Smooth muscle cell (in vitro differentiated cells): ENCODE measurements around the gene OR10H2. TPM values are rescaled to one million over a fixed set of nuclear protein-coding genes. Genes with fewer than 3 reads are reported as not detected.
"Not testable (repeated sequence)": the region's sequence is repeated elsewhere in the genome, so short reads cannot be mapped to it uniquely, and the experiment has no call there.

Source experiments
- DNase-seq: peaks from one replicate; lab custom pipeline; 2025; ENCODE audit not compliant: unreplicated experiment; lab: John Stamatoyannopoulos, UW
- H2AFZ ChIP-seq: fragments of 200-600 bp; sonication (generic); 2 replicates; pipeline ENCODE4 v1.6.0; 2016; ENCODE audit warnings: antibody characterized with exemption, low read depth, mild to moderate bottlenecking
- H3F3A ChIP-seq: fragments of 200-600 bp; sonication (generic); 2 replicates; pipeline ENCODE4 v1.6.0; 2017; ENCODE audit warnings: antibody characterized with exemption, low read depth
- H3K27ac ChIP-seq: fragments of 200-600 bp; sonication (generic); 2 replicates; pipeline ENCODE4 v1.5.1; 2016; ENCODE audit warnings: low read depth, mild to moderate bottlenecking
- H3K27me3 ChIP-seq: fragments of 200-600 bp; sonication (generic); 2 replicates; pipeline ENCODE4 v1.6.1; 2016; ENCODE audit warnings: low read depth, mild to moderate bottlenecking
- H3K36me3 ChIP-seq: fragments of 200-600 bp; sonication (generic); 2 replicates; pipeline ENCODE4 v1.5.1; 2016; ENCODE audit warnings: low read depth
- H3K4me1 ChIP-seq: fragments of 200-600 bp; sonication (generic); 2 replicates; pipeline ENCODE4 v1.5.1; 2016; ENCODE audit warnings: low read depth
- H3K4me2 ChIP-seq: fragments of 200-600 bp; sonication (generic); 2 replicates; pipeline ENCODE4 v1.6.0; 2016; ENCODE audit warnings: mild to moderate bottlenecking
- H3K4me3 ChIP-seq: fragments of 200-600 bp; sonication (generic); 2 replicates; pipeline ENCODE4 v1.5.1; 2016; ENCODE audit warnings: mild to moderate bottlenecking
- H3K79me2 ChIP-seq: fragments of 200-600 bp; sonication (generic); 2 replicates; pipeline ENCODE4 v1.6.0; 2016; ENCODE audit warnings: low read depth, mild to moderate bottlenecking
- H3K9ac ChIP-seq: fragments of 200-600 bp; sonication (generic); 2 replicates; pipeline ENCODE4 v1.6.0; 2016; ENCODE audit warnings: low read depth
- H3K9me3 ChIP-seq: fragments of 200-600 bp; sonication (generic); replicated peaks from 2 replicates; pipeline ENCODE4 v1.5.1; 2016; ENCODE audit warnings: low read depth
- H4K20me1 ChIP-seq: fragments of 200-600 bp; sonication (generic); 2 replicates; pipeline ENCODE4 v1.6.0; 2016; ENCODE audit warnings: low read depth
- WGBS: methylation state at CpG from one replicate; pipeline ENCODE4 v1.1.7; 2016; ENCODE audit warnings: low lambda C conversion rate; 5-methylcytosine and 5-hydroxymethylcytosine counted together
- polyA plus RNA-seq: library from polyadenylated mRNA; unstranded; fragments of >200 nt; fragmentation: Nextera tagmentation; extraction: Ambion mirVana; gene quantifications from 2 replicates; pipeline ENCODE4 v1.2.1, GENCODE V29; 2016
- total RNA-seq: library from RNA; depleted of rRNA; stranded (reverse); fragments of >200 nt; gene quantifications from 2 replicates; pipeline ENCODE4 v1.2.3, GENCODE V29; 2014
- TF ChIP-seq, protein P1 (sequence below): fragments of 200-600 bp; sonication (generic); IDR thresholded peaks from 2 replicates; pipeline ENCODE4 v1.5.1; 2017; ENCODE audit warnings: borderline replicate concordance, mild to moderate bottlenecking, antibody characterized with exemption; ENCODE audit not compliant: insufficient read depth, poor library complexity, severe bottlenecking

Gene OR10H2
- total and polyA plus RNA-seq, 2 experiments from 2014 or later, result not detected

DNA sequence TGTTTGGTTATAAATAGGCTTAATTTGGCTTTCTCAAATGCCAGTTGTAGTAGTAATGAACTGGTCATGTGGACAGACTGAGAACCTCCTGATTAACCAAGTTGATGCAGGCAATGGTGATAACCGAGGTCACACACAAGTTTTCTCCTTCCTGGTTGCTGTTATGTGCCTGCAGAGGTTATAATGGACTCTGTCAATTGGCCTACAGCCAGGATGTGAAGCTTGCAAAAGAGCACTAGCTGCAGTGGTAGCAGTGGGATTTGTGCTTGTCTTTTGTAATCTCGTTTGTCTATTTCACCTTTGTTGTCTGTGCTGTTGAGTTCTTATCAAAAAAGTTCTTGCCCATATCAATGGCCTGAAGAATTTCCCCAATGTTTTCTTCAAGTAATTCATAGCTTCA is 30.6 kb downstream of the OR10H2 start:
- Histone ChIP-seq H3K4me3 (no peak overlapping the region), H3K27me3 (no peaks in the 10 kb centered on the region)
- WGBS, result 47% methylated on average over 2 of the region's 2 CpGs

DNA sequence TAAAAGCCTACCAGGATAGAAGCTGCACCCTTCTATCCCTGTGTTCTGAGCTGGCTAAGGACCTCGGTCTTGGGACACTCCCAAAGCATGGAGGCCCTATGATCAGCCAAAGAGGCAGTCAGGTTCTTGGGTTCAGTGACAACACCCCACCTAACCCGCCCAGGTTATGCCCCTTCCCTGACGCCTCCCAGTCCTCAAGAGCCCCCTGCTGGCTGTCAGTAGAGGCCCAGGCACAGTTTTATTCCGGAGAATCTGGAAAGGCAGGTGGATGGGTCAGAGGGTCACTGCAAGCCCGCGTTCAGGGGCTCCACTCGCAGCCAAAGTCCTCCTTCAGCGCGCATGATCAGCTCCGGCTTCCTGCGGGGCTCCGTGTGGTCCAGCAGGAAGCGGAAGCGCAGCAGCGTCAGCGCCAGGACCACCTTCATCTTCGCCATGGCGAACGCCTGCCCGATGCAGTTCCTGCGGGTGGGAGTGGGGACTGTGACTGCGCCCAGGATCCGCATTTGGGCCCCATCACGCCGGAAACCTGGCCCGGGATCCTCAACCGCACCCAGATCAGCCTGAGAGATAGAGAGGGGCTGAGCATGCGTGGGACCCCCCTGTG is 32.2 kb downstream of the OR10H2 start:
- Histone ChIP-seq H4K20me1 (no peaks in the 10 kb centered on the region), H3K9ac (no peak overlapping the region), H3K4me3 (no peak overlapping the region), H3K27ac (no peak overlapping the region), H3K9me3 (peaks cover 11% of the 10 kb centered on the region), H3K27me3 (no peaks in the 10 kb centered on the region), H3K4me2 (no peak overlapping the region), H3K79me2 (no peaks in the 10 kb centered on the region), H3K4me1 (no peaks in the 10 kb centered on the region), H3F3A (no peaks in the 10 kb centered on the region), H2AFZ (no peak overlapping the region), H3K36me3 (no peaks in the 10 kb centered on the region)
- WGBS, result 79% methylated on average over 28 of the region's 28 CpGs
- no peak for DNase-seq
- TF ChIP-seq, protein P1, sequence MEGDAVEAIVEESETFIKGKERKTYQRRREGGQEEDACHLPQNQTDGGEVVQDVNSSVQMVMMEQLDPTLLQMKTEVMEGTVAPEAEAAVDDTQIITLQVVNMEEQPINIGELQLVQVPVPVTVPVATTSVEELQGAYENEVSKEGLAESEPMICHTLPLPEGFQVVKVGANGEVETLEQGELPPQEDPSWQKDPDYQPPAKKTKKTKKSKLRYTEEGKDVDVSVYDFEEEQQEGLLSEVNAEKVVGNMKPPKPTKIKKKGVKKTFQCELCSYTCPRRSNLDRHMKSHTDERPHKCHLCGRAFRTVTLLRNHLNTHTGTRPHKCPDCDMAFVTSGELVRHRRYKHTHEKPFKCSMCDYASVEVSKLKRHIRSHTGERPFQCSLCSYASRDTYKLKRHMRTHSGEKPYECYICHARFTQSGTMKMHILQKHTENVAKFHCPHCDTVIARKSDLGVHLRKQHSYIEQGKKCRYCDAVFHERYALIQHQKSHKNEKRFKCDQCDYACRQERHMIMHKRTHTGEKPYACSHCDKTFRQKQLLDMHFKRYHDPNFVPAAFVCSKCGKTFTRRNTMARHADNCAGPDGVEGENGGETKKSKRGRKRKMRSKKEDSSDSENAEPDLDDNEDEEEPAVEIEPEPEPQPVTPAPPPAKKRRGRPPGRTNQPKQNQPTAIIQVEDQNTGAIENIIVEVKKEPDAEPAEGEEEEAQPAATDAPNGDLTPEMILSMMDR, result no peak

More for the DNA sequence above, 30.6 kb downstream of the OR10H2 start:
- Histone ChIP-seq H3F3A (no peaks in the 10 kb centered on the region), H3K9me3 (peaks cover 13% of the 10 kb centered on the region), H3K4me1 (no peaks in the 10 kb centered on the region), H3K9ac (no peak overlapping the region), H3K36me3 (no peaks in the 10 kb centered on the region), H3K4me2 (no peak overlapping the region), H3K79me2 (no peaks in the 10 kb centered on the region), H4K20me1 (no peaks in the 10 kb centered on the region), H2AFZ (no peak overlapping the region), H3K27ac (no peak overlapping the region)
- TF ChIP-seq, protein P1, result no peak
- DNase-seq, result no peak

DNA sequence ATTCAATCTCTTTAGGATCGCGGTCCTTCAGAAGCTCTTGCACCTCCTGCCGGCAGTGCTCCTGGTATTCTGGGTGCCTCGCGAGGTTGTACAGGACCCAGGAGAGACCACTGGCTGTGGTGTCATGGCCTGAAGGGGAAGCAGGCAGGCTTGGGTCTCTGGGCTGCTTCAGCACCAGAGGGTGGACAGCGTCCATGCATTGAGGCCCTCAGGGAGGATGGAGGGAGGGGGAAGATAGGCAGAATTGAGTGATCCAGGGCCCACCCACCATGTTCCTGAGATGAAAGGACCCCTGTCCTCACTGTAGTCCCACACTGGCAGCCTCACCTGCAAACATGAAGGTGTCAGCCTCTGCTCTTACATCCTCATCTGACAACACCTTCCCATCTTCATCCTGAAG is 41.8 kb downstream of the OR10H2 start:
- DNase-seq, result no peak
- Histone ChIP-seq H3K4me1 (no peaks in the 10 kb centered on the region), H3K27ac (no peak overlapping the region), H4K20me1 (no peaks in the 10 kb centered on the region), H3K4me2 (no peak overlapping the region), H3K27me3 (no peaks in the 10 kb centered on the region), H3K79me2 (no peaks in the 10 kb centered on the region), H3K4me3 (no peak overlapping the region), H3K9ac (no peak overlapping the region), H3K36me3 (no peaks in the 10 kb centered on the region), H3F3A (no peaks in the 10 kb centered on the region), H3K9me3 (peaks cover 8% of the 10 kb centered on the region), H2AFZ (no peak overlapping the region)
- WGBS, result 89% methylated on average over 6 of the region's 6 CpGs
- TF ChIP-seq, protein P1, result no peak

DNA sequence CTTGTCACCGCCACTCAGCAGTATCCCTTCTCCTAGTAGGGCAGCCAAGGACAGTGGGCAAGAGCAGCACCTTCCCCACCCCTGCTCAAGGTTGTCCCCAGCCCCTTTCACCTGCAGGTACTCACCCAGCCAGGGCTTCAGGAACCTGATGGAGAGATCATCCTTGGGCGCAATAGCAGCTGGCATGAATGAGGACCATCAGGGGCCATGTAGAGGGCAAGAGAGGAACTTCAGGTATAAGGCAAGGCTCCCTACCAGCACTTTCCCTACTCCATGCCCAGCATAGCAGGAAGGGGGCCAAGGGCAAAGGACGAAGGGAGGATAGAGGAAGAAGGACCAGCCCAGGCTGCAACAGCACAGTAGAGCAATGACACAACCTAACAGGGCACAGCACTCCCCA is 46.3 kb downstream of the OR10H2 start:
- H3K79me2 ChIP-seq, H3K9ac ChIP-seq, H3K36me3 ChIP-seq, H3K27me3 ChIP-seq, H3F3A ChIP-seq, H2AFZ ChIP-seq, DNase-seq, H3K27ac ChIP-seq, H3K4me2 ChIP-seq, H3K4me3 ChIP-seq, H3K4me1 ChIP-seq, H4K20me1 ChIP-seq, H3K9me3 ChIP-seq: not testable (repeated sequence)
- WGBS, result 67% methylated on average over 3 of the region's 3 CpGs
